H1 (cell line): ENCODE results near the gene GLTPD2. TPM values are rescaled to one million over a fixed set of nuclear protein-coding genes. Genes with fewer than 3 reads are reported as not detected.

ENCODE experiments used
- CTCF ChIA-PET: fragments of 300-600 bp; sonication (Branson Sonifier 250); formaldehyde crosslinking; loops from one replicate; lab custom pipeline; 2021; ENCODE audit not compliant: partially characterized antibody; lab: Charles Lee
- POLR2A ChIA-PET: fragments of 300-600 bp; sonication (Branson Sonifier 250); formaldehyde crosslinking; loops from one replicate; lab custom pipeline; 2021; ENCODE audit warnings: inconsistent platforms; ENCODE audit not compliant: partially characterized antibody; lab: Charles Lee
- DNase-seq, 2 experiments: peaks; one replicate each; pipeline versions ENCODE4 v3.0.0 to v3.0.0-alpha.2; 2010 to 2022; ENCODE audit warnings: low spot score in 2 of 2, low read depth in 1 of 2, mixed read lengths in 1 of 2
- FAIRE-seq: peaks from 2 replicates; lab custom pipeline; 2011; peaks lifted over from hg19 to GRCh38; lab: Jason Lieb, UNC
- H2AFZ ChIP-seq: 2 replicates; pipeline ENCODE4 v1.8.1; 2012; ENCODE audit warnings: low read length, inconsistent platforms
- H2AK5ac ChIP-seq: 2 replicates; pipeline ENCODE4 v1.6.1; 2013; ENCODE audit warnings: low read depth, low read length
- H2BK120ac ChIP-seq: replicated peaks from 2 replicates; pipeline ENCODE3; 2013; ENCODE audit warnings: low read depth, low read length, inconsistent platforms
- H2BK12ac ChIP-seq: 2 replicates; pipeline ENCODE4 v1.6.1; 2013; ENCODE audit warnings: low read depth, low read length
- H2BK15ac ChIP-seq: 2 replicates; pipeline ENCODE4 v1.6.1; 2013; ENCODE audit warnings: low read length
- H2BK20ac ChIP-seq: 2 replicates; pipeline ENCODE4 v1.6.1; 2013; ENCODE audit warnings: low read length
- H2BK5ac ChIP-seq: 2 replicates; pipeline ENCODE4 v1.6.1; 2013; ENCODE audit warnings: low read depth, low read length
- H3K14ac ChIP-seq: 2 replicates; pipeline ENCODE4 v1.6.1; 2013; ENCODE audit warnings: inconsistent platforms; ENCODE audit not compliant: insufficient read length
- H3K18ac ChIP-seq: 2 replicates; pipeline ENCODE4 v1.6.1; 2013; ENCODE audit warnings: low read length; ENCODE audit errors: extremely low read depth
- H3K23ac ChIP-seq: 2 replicates; pipeline ENCODE4 v1.6.1; 2013; ENCODE audit warnings: inconsistent platforms; ENCODE audit not compliant: insufficient read length
- H3K23me2 ChIP-seq: 2 replicates; pipeline ENCODE4 v1.6.1; 2013; ENCODE audit warnings: low read depth, low read length
- H3K27ac ChIP-seq: 2 replicates; pipeline ENCODE4 v1.6.1; 2011; ENCODE audit warnings: low read depth, low read length, inconsistent platforms
- H3K27me3 ChIP-seq, 4 experiments: replicated peaks in 1 of 4; 1 replicate in 1 of 4; 2 replicates in 3 of 4; pipeline versions ENCODE4 v1.6.1 to v1.8.1; 2011 to 2013; ENCODE audit warnings: low read length in 3 of 4, mild to moderate bottlenecking in 3 of 4, inconsistent platforms in 2 of 4, mixed read lengths in 2 of 4, moderate library complexity in 1 of 4; ENCODE audit not compliant: control insufficient read depth in 3 of 4, insufficient read depth in 3 of 4; ENCODE audit errors: extremely low read depth in 1 of 4
- H3K36me3 ChIP-seq, 4 experiments: 2 replicates each; pipeline versions ENCODE4 v1.6.1 to v1.8.1; 2011 to 2013; ENCODE audit warnings: mild to moderate bottlenecking in 4 of 4, low read length in 3 of 4, moderate library complexity in 2 of 4, control low read depth in 1 of 4, inconsistent platforms in 1 of 4; ENCODE audit not compliant: insufficient read depth in 4 of 4, control insufficient read depth in 2 of 4
- H3K4ac ChIP-seq: replicated peaks from 2 replicates; pipeline ENCODE3; 2013; ENCODE audit warnings: low read length, low read depth, mixed read lengths, inconsistent platforms; ENCODE audit not compliant: insufficient read length
- H3K4me1 ChIP-seq, 4 experiments: replicated peaks in 1 of 4; 1 replicate in 1 of 4; 2 replicates in 3 of 4; pipeline versions ENCODE4 v1.6.1 to v1.8.1; 2011 to 2013; ENCODE audit warnings: low read length in 3 of 4, inconsistent platforms in 2 of 4, mixed read lengths in 1 of 4; ENCODE audit not compliant: insufficient read depth in 4 of 4, control insufficient read depth in 3 of 4
- H3K4me2 ChIP-seq, 2 experiments: 2 replicates each; pipeline versions ENCODE4 v1.6.1 to v1.8.1; 2011 to 2013; ENCODE audit warnings: low read depth in 2 of 2, low read length in 2 of 2, control low read depth in 1 of 2, inconsistent platforms in 1 of 2, mild to moderate bottlenecking in 1 of 2; ENCODE audit not compliant: insufficient read depth in 1 of 2
- H3K4me3 ChIP-seq, 4 experiments: fragments of 200-600, 300-600 bp in 1 of 4; sonication (generic), shearing (Covaris generic), sonication (Bioruptor Twin) in 1 of 4; 2 replicates each; pipeline versions ENCODE4 v1.5.1 to v1.8.1; 2011 to 2016; ENCODE audit warnings: low read length in 4 of 4, low read depth in 3 of 4, control low read depth in 2 of 4, inconsistent platforms in 2 of 4, mild to moderate bottlenecking in 2 of 4, mixed read lengths in 1 of 4, moderate library complexity in 1 of 4; ENCODE audit not compliant: insufficient read depth in 2 of 4; ENCODE audit errors: extremely low read depth in 1 of 4
- H3K56ac ChIP-seq: replicated peaks from 2 replicates; pipeline ENCODE3; 2013; ENCODE audit warnings: low read depth, mild to moderate bottlenecking, mixed read lengths, low read length, inconsistent platforms; ENCODE audit not compliant: insufficient read length
- H3K79me1 ChIP-seq: 2 replicates; pipeline ENCODE4 v1.6.1; 2013; ENCODE audit warnings: low read depth, low read length, control low read depth
- H3K79me2 ChIP-seq, 2 experiments: 2 replicates each; pipeline versions ENCODE4 v1.6.1 to v1.8.1; 2012 to 2013; ENCODE audit warnings: low read length in 2 of 2, mild to moderate bottlenecking in 2 of 2, inconsistent platforms in 1 of 2; ENCODE audit not compliant: insufficient read depth in 2 of 2, control insufficient read depth in 1 of 2
- H3K9ac ChIP-seq, 4 experiments: replicated peaks in 1 of 4; 1 replicate in 1 of 4; 2 replicates in 3 of 4; pipeline versions ENCODE4 v1.6.1 to v1.8.1; 2011 to 2013; ENCODE audit warnings: low read depth in 3 of 4, low read length in 3 of 4, control low read depth in 2 of 4, mild to moderate bottlenecking in 2 of 4, moderate library complexity in 2 of 4, inconsistent platforms in 1 of 4; ENCODE audit errors: extremely low read depth in 1 of 4
- H3K9me3 ChIP-seq, 2 experiments: 2 replicates each; pipeline versions ENCODE4 v1.6.1 to v1.8.1; 2012 to 2013; ENCODE audit warnings: mild to moderate bottlenecking in 2 of 2, moderate library complexity in 2 of 2, control low read depth in 1 of 2, inconsistent platforms in 1 of 2, low read depth in 1 of 2, low read length in 1 of 2, mixed read lengths in 1 of 2; ENCODE audit not compliant: insufficient read depth in 2 of 2
- H4K20me1 ChIP-seq, 2 experiments: replicated peaks in 1 of 2; 2 replicates each; pipeline versions ENCODE3 to v1.8.1; 2011 to 2013; ENCODE audit warnings: inconsistent platforms in 2 of 2, low read length in 2 of 2, mild to moderate bottlenecking in 1 of 2; ENCODE audit not compliant: insufficient read depth in 2 of 2, control insufficient read depth in 1 of 2
- H4K5ac ChIP-seq: 2 replicates; pipeline ENCODE4 v1.6.1; 2013; ENCODE audit warnings: low read length, low read depth, mixed read lengths, inconsistent platforms; ENCODE audit not compliant: insufficient read length
- H4K8ac ChIP-seq: 2 replicates; pipeline ENCODE4 v1.8.0; 2013; ENCODE audit warnings: mild to moderate bottlenecking, moderate library complexity, low read length, inconsistent platforms; ENCODE audit not compliant: insufficient read depth; ENCODE audit errors: extremely low read depth
- H4K91ac ChIP-seq: replicated peaks from 2 replicates; pipeline ENCODE3; 2013; ENCODE audit warnings: low read length, mixed read lengths, inconsistent platforms; ENCODE audit not compliant: insufficient read length
- CREB1 ChIP-seq: IDR thresholded peaks from 2 replicates; pipeline ENCODE4 v1.6.1; 2012; ENCODE audit warnings: inconsistent platforms
- EGR1 ChIP-seq: IDR thresholded peaks from 2 replicates; pipeline ENCODE4 v1.6.1; 2011; ENCODE audit warnings: low read depth, low read length, borderline replicate concordance
- NRF1 ChIP-seq: IDR thresholded peaks from 2 replicates; pipeline ENCODE4 v1.6.1; 2011; ENCODE audit warnings: mild to moderate bottlenecking, low read depth, low read length, improper control_type of control experiment
- RNF2 ChIP-seq: fragments of 200-900, 300-1000 bp; sonication (generic); IDR thresholded peaks from 2 replicates; pipeline ENCODE4 v1.7.1; 2016; ENCODE audit warnings: borderline replicate concordance, low read depth, mild to moderate bottlenecking, antibody characterized with exemption, low read length; ENCODE audit not compliant: poor library complexity, severe bottlenecking; ENCODE audit errors: missing control alignments
- SAP30 ChIP-seq: fragments of 300-600 bp; sonication (generic); IDR thresholded peaks from 2 replicates; pipeline ENCODE4 v1.7.1; 2012; ENCODE audit warnings: low read length, moderate library complexity, mild to moderate bottlenecking, inconsistent platforms; ENCODE audit not compliant: insufficient read depth, insufficient replicate concordance
- WGBS, 2 experiments: shearing (Covaris generic) in 1 of 2; methylation state at CpG; one replicate each; pipeline versions ENCODE4 v1.1.6 to v1.1.7; 2013 to 2015; ENCODE audit warnings: low lambda C conversion rate in 2 of 2, mixed read lengths in 2 of 2, inconsistent platforms in 1 of 2, low coverage in 1 of 2, missing lambda C conversion rate in 1 of 2; ENCODE audit not compliant: insufficient replicate concordance in 2 of 2, insufficient coverage in 1 of 2, insufficient read length in 1 of 2; ENCODE audit errors: extremely low coverage in 1 of 2, missing lambda C conversion rate in 1 of 2; 5-methylcytosine and 5-hydroxymethylcytosine counted together
- polyA plus RNA-seq, 7 experiments: library from polyadenylated mRNA; depleted of rRNA in 3 of 7; stranded (reverse) in 5 of 7; unstranded in 2 of 7; fragments of >200 nt in 5 of 7; fragments of 200-250 nt in 2 of 7; gene quantifications; 1 replicate in 5 of 7; 2 replicates in 1 of 7; 4 replicates in 1 of 7; pipeline versions ENCODE4 v1.2.1 to v1.2.3, GENCODE V29; 2011 to 2013; ENCODE audit warnings: missing spikeins in 2 of 7, mixed read lengths in 2 of 7
- total RNA-seq: library from RNA; stranded (reverse); fragmentation: NEBNext Ultra II Directional; extraction: Animal tissue kit (Norgen Biotek cat#: 25700); gene quantifications from 2 replicates; pipeline ENCODE4 v1.2.1, GENCODE V29; 2021

GLTPD2 gene
- total and polyA plus RNA-seq, 2 of the 8 experiments (the other 6 are each of a cell fraction or from before 2014, with no cell fraction given), result not detected

- no peak overlapping the region for H3K18ac ChIP-seq
- no peak overlapping the region for H2BK5ac ChIP-seq
- no peak overlapping the region for H3K56ac ChIP-seq
- H2AFZ ChIP-seq, result no peak overlapping the region
- no peak overlapping the region for H3K23ac ChIP-seq
- H2BK12ac ChIP-seq, result no peak overlapping the region
- H3K79me1 ChIP-seq, result no peaks in the 10 kb centered on the region
- H4K8ac ChIP-seq, result no peak overlapping the region
- POLR2A ChIA-PET, result interaction anchor here (0.7 to 1.6 kb wide), 3 partner anchors 31 to 122 kb away, joined by 3 to 4 read pairs (median 4); partner anchors contain the start of genes C17orf107 and MED11
- H3K79me2 ChIP-seq, result no peaks in the 10 kb centered on the region
- no peak overlapping the region for H4K91ac ChIP-seq
- no peak for FAIRE-seq
- WGBS, 2 experiments, result 86% methylated on average over 9 of the region's 9 CpGs; no CpG with 5 or more reads in 1 of the 2 experiments
- H4K20me1 ChIP-seq, result no peaks in the 10 kb centered on the region
- H3K4me3 ChIP-seq, result no peak overlapping the region
- no peaks in the 10 kb centered on the region; the same call in 1 of the 2 replicates for H3K23me2 ChIP-seq
- no peaks in the 10 kb centered on the region for H3K9me3 ChIP-seq
- no peak overlapping the region for H4K5ac ChIP-seq
- H3K27me3 ChIP-seq, result 0 out of 7 replicates have a peak, but pooled peaks cover 0 to 2% (median 0%) of the 10 kb centered on the region in 4 experiments
- no peak overlapping the region for H2BK120ac ChIP-seq
- TF ChIP-seq EGR1 (no peak), SAP30 (no peak), NRF1 (no peak), RNF2 (no peak), CREB1 (no peak)
- no peaks in the 10 kb centered on the region for H3K36me3 ChIP-seq
- H2BK15ac ChIP-seq, result no peak overlapping the region
- no peak overlapping the region for H3K27ac ChIP-seq
- H3K4ac ChIP-seq, result no peak overlapping the region
- no peak overlapping the region for H2BK20ac ChIP-seq
- DNase-seq, result no peak
- no peaks in the 10 kb centered on the region for H3K4me1 ChIP-seq
- no peak overlapping the region for H3K4me2 ChIP-seq
- CTCF ChIA-PET, result interaction anchor here (0.7 to 3.8 kb wide), 8 partner anchors 9 to 529 kb away, joined by 3 to 16 read pairs (median 4); partner anchors contain the start of genes CHRNE, GLTPD2 and VMO1
- H3K9ac ChIP-seq, result no peak overlapping the region
- no peak overlapping the region for H3K14ac ChIP-seq
- no peak overlapping the region for H2AK5ac ChIP-seq
Observed at GRCh38 chr17:4777969-4778760, 10.6 kb upstream of the GLTPD2 start.
